Uterus (tissue), 4 donors: ENCODE data around the gene KIAA0513. TPM values are rescaled to one million over a fixed set of nuclear protein-coding genes. Genes with fewer than 3 reads are reported as not detected.

Experiments
- DNase-seq, 2 donors: peaks; one replicate each; pipeline ENCODE4 v3.0.0-alpha.2; 2019 to 2020
- H3K27ac ChIP-seq, 2 donors: fragments of 200-600 bp; sonication (generic); 1 replicate in 1 of 2; 2 replicates in 1 of 2; pipeline ENCODE4 v1.5.1; 2016 to 2018
- H3K27me3 ChIP-seq, 2 donors: fragments of 200-600 bp; sonication (generic); one replicate each; pipeline ENCODE4 v1.5.1; 2018 to 2019; ENCODE audit warnings: control low read depth in 1 of 2
- H3K36me3 ChIP-seq, 2 donors: fragments of 200-600 bp; sonication (generic); one replicate each; pipeline ENCODE4 v1.5.1; 2019; ENCODE audit warnings: control low read depth in 1 of 2
- H3K4me1 ChIP-seq, 2 donors: fragments of 200-600 bp; sonication (generic); one replicate each; pipeline ENCODE4 v1.5.1; 2018 to 2019; ENCODE audit warnings: control low read depth in 1 of 2
- H3K4me3 ChIP-seq, 2 donors: fragments of 200-600 bp; sonication (generic); 1 replicate in 1 of 2; 2 replicates in 1 of 2; pipeline ENCODE4 v1.5.1; 2018 to 2019; ENCODE audit warnings: mild to moderate bottlenecking in 1 of 2
- H3K9me3 ChIP-seq, 2 donors: fragments of 200-600 bp; sonication (generic); one replicate each; pipeline ENCODE4 v1.5.1; 2019; ENCODE audit warnings: control low read depth in 1 of 2
- POLR2A ChIP-seq, 2 donors: fragments of 450-650 bp; IDR thresholded peaks; one replicate each; pipeline ENCODE4 v1.6.1; 2016; ENCODE audit warnings: antibody characterized with exemption in 2 of 2, mild to moderate bottlenecking in 1 of 2, moderate library complexity in 1 of 2
- intact Hi-C: fragments of 100-400 bp; cut with DNase I; formaldehyde crosslinking; loops from one replicate; pipeline ENCODE4 v1.15.1; 2023; ENCODE audit warnings: low total_unique reads
- total RNA-seq, 4 donors: library from RNA; depleted of rRNA in 3 of 4; stranded (reverse); fragments of >200 nt in 3 of 4; gene quantifications; one replicate each; pipeline versions ENCODE4 v1.1.0 to v1.2.4, GENCODE V29; 2014 to 2023
- TF ChIP-seq, protein P1 (sequence below), 4 experiments: fragments of 200-600 bp in 2 of 4; fragments of 450-650 bp in 2 of 4; sonication (generic) in 2 of 4; IDR thresholded peaks; one replicate each; pipeline ENCODE4 v1.5.1; 2016 to 2019; ENCODE audit warnings: antibody characterized with exemption in 4 of 4, mild to moderate bottlenecking in 2 of 4, moderate library complexity in 1 of 4
- donor health status: DM: yes; HTN: yes; CAD: no.

KIAA0513 gene
- total RNA-seq, 4 donors from 2014 or later, result 4.7 to 17.3 (median 9.4) TPM

DNA sequence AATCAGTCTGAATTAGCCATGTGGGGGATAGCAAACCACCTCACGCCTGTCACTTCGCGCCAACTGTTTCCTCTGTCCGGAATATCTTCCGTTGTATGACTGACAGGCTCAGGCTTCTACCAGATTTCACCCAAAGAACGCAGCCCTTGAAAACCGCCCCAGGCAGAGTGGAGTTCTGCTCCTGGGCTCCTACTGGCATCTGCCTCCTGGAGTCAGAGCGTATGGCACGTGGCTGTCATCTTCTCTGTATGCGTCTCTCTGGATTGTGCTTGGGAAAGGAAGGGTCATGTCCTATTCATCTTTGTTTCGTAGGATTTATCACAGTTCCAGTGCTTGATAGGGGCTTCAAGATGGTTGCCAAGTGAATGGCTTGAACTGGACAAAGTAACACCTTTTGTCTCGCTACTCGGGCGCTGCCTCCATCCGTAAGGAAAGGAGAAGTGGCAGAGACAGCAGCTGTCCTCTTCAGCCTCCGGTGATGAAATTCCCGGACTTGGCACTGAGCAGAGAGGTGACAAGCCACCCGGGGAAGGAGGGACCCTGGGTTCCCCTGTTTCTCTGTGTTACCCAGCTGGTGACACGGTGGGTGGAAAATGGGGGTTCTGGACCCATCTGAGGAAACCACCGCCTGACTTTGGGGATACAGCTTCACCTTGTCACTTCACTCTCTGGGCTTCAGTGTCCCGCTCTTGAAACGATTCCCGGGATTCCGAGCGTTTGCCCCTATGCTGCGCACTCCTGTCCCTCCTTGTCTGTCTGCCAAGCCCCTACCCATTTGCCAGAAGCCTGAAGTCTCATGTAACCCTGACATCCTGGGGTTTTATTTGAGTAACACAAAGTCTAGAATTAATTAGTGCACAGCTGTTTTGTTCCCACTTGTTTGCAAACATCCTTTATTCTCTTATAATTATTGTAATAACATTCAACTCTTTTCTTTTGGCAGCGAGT is 13.9 kb downstream of the KIAA0513 start:
- TF ChIP-seq, protein P1, sequence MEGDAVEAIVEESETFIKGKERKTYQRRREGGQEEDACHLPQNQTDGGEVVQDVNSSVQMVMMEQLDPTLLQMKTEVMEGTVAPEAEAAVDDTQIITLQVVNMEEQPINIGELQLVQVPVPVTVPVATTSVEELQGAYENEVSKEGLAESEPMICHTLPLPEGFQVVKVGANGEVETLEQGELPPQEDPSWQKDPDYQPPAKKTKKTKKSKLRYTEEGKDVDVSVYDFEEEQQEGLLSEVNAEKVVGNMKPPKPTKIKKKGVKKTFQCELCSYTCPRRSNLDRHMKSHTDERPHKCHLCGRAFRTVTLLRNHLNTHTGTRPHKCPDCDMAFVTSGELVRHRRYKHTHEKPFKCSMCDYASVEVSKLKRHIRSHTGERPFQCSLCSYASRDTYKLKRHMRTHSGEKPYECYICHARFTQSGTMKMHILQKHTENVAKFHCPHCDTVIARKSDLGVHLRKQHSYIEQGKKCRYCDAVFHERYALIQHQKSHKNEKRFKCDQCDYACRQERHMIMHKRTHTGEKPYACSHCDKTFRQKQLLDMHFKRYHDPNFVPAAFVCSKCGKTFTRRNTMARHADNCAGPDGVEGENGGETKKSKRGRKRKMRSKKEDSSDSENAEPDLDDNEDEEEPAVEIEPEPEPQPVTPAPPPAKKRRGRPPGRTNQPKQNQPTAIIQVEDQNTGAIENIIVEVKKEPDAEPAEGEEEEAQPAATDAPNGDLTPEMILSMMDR (IDR thresholded peaks at IDR 0.05), result no peak
- no peak for TF ChIP-seq POLR2A (IDR thresholded peaks at IDR 0.05)
- no peak for DNase-seq
- intact Hi-C loops, result no loop called here
- no peak overlapping the region for H3K27ac ChIP-seq
- no peaks in the 10 kb centered on the region for H3K36me3 ChIP-seq
- no peaks in the 10 kb centered on the region for H3K27me3 ChIP-seq
- H3K4me1 ChIP-seq, result no peaks in the 10 kb centered on the region
- H3K4me3 ChIP-seq, result no peak overlapping the region
- H3K9me3 ChIP-seq, result no peaks in the 10 kb centered on the region

DNA sequence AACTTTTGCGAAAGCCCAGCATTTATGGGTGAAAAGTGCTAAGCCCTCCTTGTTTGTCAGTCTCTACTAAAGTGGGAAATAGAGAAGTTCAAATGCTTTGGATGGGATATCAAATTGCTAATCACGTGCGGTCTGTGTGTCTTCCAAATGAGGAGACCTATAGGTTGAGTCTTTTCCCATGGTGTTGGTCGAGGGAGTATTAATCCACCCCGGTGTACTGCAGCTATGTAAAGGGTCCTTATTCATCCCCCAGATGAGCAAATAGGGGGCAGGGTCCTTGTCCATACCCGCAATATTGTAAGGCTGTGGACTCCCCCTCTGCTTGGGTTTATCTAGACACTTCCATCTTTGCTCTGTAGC is 14.6 kb downstream of the KIAA0513 start:
- H3K36me3 ChIP-seq, result no peaks in the 10 kb centered on the region
- intact Hi-C loops, result no loop called here
- H3K4me1 ChIP-seq, result no peaks in the 10 kb centered on the region
- H3K27ac ChIP-seq, result no peak overlapping the region
- DNase-seq, result no peak
- TF ChIP-seq, protein P1 (IDR thresholded peaks at IDR 0.05), result no peak
- no peak for TF ChIP-seq POLR2A (IDR thresholded peaks at IDR 0.05)
- no peak overlapping the region for H3K4me3 ChIP-seq
- no peaks in the 10 kb centered on the region for H3K27me3 ChIP-seq
- H3K9me3 ChIP-seq, result no peaks in the 10 kb centered on the region

DNA sequence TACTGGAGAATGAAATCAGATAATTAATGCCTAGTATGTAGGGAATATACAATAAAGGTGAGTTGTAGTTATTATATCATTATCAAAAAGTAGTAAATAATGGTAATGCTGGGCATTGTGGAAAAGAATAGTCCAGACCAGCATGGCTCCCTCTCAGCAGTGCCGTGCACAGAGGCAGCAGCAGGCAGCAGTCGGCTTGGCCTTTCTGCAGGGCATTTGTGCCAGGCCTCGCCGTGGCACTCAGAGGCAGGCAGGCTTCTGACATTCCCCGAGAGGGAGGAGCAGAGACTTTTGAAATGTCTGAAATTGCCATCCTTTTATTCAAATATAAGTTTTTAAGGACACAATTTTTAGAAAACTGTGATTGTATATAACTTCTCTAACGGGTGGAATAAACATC is 15.0 kb downstream of the KIAA0513 start:
- TF ChIP-seq, protein P1 (IDR thresholded peaks at IDR 0.05), result no peak
- no peak for TF ChIP-seq POLR2A (IDR thresholded peaks at IDR 0.05)
- intact Hi-C loops, result no loop called here
- no peak for DNase-seq
- no peaks in the 10 kb centered on the region for H3K9me3 ChIP-seq
- no peaks in the 10 kb centered on the region for H3K36me3 ChIP-seq
- H3K4me1 ChIP-seq, result no peaks in the 10 kb centered on the region
- H3K27me3 ChIP-seq, result no peaks in the 10 kb centered on the region
- H3K4me3 ChIP-seq, result no peak overlapping the region
- no peak overlapping the region for H3K27ac ChIP-seq

DNA sequence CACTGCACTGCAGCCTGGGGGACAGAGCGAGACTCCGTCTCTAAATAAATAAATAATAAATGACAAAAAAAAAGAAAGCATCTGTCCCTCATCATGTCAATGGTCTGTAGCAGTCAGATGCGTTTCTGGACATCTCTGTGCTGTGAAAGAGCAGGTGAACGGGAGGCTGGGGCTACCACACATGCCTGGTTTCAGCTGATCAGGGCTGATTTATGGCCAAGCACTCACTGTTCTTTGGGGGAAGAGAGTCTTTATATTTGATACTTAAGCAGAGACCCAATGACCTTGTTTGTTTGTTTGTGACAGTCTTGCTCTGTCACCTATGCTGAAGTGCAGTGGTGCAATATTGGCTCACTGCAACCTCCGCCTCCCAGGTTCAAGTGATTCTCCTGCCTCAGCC is 17.5 kb downstream of the KIAA0513 start:
- intact Hi-C loops, result no loop called here
- no peak overlapping the region for H3K4me3 ChIP-seq
- no peak for DNase-seq
- TF ChIP-seq POLR2A (IDR thresholded peaks at IDR 0.05), result no peak
- TF ChIP-seq, protein P1 (IDR thresholded peaks at IDR 0.05), result no peak
- H3K4me1 ChIP-seq, result no peaks in the 10 kb centered on the region
- no peaks in the 10 kb centered on the region for H3K36me3 ChIP-seq
- H3K27me3 ChIP-seq, result no peaks in the 10 kb centered on the region
- no peaks in the 10 kb centered on the region for H3K9me3 ChIP-seq
- no peak overlapping the region for H3K27ac ChIP-seq

DNA sequence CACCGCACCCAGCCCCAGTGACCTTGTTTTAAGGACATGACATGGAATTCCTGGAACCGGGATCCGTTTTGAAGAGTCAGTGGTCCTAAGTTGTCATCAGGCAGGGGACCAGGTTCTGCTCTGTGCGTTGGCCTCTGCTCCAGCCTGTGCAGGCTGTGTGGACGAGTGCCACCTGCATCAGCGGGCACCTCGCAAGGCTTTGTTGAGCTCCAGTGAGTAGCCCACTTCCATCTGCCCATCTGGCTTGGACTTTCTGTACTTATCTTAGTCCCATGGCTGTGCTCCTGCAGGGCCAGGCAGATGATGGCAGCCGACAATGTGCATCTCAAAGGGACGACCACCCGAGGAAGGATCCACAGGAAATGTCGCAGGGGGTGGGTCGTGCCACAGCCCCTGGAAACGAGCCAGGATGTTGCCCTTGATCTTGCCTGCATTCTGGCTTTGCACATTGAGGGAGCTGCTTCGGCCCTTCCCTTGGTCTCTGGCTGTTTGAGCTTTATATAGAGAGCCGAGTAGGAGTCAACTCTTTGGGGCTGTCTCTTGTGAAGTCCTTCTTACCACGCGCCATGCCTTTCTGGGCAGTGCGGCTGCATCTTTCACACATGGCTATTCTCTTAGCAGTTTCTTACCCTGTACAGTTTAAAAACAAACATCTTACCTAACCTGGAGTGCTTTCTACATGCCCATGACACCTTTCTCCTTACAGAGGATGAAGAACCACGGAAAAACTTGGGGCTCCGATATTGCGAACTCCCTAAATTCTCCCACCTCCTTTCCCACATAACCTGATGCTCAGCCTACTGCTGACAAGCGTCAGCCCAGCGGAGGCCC is 18.3 kb downstream of the KIAA0513 start:
- no peak overlapping the region for H3K4me3 ChIP-seq
- TF ChIP-seq, protein P1 (IDR thresholded peaks at IDR 0.05), result no peak
- no peak for TF ChIP-seq POLR2A (IDR thresholded peaks at IDR 0.05)
- no peak overlapping the region for H3K27ac ChIP-seq
- H3K36me3 ChIP-seq, result no peaks in the 10 kb centered on the region
- DNase-seq, result no peak
- H3K9me3 ChIP-seq, result no peaks in the 10 kb centered on the region
- intact Hi-C loops, result no loop called here
- no peaks in the 10 kb centered on the region for H3K27me3 ChIP-seq
- H3K4me1 ChIP-seq, result no peaks in the 10 kb centered on the region
